SKM-1 treated with dmso at 0.1 percent for 144 hours (cell line): ENCODE measurements around the gene SLC38A6.
"Not testable (repeated sequence)": the region's sequence is repeated elsewhere in the genome, so short reads cannot be mapped to it uniquely, and the experiment has no call there.

Experiments
- DNase-seq: peaks from one replicate; lab custom pipeline; 2025; ENCODE audit not compliant: unreplicated experiment; lab: John Stamatoyannopoulos, UW

Gene SLC38A6

DNA sequence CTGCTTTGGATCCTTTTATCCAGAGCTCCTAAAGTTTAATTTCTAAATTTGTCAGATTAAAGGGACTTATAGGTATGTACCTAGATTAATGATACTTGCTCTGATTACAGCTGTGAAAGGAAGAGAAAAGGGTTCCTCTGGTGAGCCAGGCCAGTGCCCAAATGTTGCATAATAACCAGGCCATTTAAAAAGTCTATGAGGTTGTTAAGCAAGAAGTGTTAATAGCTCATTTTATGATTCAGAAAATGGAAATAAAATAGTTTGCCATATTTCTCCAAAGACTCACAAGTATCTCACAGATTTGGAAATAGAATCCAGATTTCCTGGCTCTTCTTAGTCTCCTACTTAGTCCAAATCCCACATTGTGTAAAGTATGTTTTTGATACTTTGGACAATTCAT is 67.6 kb downstream of the SLC38A6 start:
- DNase-seq, result no peak

DNA sequence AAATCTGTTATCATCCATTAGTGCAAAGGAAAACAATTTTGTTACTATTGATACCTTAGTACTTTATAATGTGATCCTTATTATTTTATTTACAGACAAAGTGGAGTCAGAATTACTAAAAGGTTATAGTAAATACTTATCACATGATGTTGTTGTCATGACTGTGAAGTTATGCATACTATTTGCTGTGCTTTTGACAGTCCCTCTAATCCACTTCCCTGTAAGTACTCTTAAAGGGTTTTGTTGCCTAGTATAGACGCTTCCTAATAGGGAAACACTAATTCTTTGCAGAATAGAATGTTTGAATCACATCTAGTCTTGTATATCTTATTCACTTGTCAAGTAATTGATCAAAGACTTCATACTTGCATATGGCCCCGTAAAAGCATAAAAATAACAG is 69.4 kb downstream of the SLC38A6 start:
- no peak for DNase-seq

DNA sequence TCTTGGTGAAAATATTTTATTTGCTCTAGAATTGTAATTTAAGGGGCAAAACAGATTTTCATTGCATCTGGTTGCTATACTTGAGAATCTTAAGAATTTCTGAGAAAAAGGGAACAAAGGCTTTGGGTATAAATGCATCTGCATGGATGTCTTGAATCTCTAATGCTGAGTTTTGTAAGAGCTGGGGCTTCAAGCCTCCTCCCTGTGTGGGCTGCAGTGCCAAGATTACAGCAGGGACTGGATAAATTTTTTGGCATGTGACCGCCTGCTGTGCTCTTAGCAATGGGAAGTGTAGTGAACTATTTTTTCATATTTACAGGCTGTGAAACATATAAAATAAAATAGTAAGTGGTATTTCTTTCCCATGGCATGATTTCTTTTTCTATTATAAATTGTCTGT is 70.0 kb downstream of the SLC38A6 start:
- no peak for DNase-seq

DNA sequence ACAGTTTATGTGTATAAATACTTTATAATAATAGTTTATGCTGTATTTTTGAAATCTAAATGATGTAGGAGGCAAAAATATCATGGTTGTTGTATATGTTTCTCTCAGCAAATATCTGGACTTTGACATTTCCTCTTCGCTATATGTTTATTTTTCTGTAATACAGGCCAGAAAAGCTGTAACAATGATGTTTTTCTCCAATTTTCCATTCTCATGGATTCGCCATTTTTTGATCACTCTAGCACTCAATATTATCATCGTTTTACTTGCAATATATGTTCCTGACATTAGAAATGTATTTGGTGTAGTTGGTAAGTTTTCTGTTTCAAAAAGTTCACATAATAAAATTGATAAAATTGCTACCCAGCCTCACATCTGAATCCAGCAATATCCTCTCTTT is 70.6 kb downstream of the SLC38A6 start:
- DNase-seq, result no peak

DNA sequence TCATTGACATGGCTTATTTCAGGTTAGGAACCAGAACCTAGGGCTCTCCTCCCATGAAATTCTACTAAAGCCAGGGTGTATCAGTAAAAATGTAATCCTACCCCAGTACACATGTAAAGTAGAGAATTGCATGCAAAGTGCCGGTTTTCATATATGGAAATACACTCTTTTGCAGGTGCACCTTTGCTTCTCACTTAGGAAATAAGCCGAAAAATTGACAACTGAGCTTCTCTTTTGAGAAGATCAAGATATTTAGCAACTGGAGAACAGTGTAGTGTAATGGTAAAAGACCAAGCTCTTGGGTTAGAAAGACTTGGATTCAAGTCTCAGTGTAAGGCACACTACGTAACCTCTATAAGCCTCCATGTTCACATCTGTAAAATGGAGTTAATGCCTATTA is 82.4 kb downstream of the SLC38A6 start:
- no peak for DNase-seq

DNA sequence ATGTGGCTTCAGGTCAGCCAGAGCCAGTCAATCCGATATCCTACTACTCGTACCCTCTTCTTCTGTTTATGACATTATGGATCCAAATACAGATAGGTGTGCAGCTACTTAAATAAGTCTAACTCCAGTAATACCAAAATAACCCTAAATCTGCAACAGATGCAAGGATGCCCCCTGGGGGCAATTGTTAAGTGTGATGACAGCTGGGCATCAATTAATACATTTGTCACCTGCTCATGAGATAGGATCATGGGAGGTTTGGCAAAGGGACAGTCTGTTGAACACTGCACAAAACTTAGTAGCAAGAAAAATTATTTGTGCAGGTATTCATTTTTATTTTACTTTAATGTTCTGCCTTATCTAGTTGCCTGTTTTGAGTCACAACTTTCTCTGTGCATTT is 83.2 kb downstream of the SLC38A6 start:
- no peak for DNase-seq

DNA sequence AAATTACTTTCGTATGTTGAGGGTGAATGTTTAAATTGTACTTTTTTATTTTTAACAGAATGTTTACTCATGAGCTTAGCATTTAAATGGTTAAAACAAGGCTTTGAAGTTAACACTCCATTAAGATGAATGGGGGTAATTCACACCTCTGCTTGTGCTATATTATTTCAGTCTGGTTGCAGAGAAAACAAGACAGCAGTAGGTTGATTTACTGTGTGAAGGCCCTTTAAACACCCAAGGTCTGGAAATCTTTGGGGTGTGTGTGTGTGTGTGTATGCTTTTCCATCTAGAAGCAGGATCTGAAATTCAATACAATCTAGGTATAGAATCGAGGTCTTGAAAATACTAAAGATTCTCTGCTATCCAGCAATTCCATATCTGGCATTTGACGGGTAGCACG is 83.8 kb downstream of the SLC38A6 start:
- DNase-seq, result no peak

DNA sequence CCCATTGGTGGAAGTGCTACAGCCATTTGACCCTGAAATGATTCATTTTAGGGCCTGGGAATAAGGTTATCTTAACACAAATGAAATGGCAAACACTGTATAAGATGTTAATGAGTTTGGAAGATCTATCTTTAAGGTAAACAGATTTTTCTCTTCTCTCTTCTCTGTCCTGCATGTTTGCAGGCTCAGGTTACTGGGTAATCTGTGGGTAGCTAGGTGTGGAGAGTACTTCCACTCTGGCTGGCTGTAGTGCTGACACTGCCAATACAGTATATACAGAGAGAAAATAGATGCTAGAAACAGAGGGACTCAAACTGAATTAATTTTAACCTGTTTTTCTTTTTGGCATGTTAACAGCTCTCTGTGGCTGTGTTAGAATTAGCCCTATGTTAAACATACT is 84.6 kb downstream of the SLC38A6 start:
- no peak for DNase-seq

DNA sequence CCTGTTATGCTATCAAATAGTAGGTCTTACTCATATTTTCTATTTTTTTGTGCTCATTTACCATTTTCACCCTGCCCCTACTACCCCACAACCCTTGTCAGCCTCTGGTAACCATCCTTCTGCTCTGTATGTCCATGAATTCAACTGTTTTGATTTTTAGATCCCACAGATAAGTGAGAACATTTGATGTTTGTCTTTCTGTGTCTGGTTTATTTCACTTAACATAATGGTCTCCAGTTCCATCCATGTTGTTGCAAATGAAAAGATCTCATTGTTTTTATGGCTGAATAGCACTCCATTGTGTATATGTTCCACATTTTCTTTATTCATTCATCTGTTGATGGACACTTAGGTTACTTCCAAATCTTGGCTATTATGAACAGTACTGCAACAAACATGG is 91.4 kb downstream of the SLC38A6 start:
- DNase-seq, result not testable (repeated sequence)

DNA sequence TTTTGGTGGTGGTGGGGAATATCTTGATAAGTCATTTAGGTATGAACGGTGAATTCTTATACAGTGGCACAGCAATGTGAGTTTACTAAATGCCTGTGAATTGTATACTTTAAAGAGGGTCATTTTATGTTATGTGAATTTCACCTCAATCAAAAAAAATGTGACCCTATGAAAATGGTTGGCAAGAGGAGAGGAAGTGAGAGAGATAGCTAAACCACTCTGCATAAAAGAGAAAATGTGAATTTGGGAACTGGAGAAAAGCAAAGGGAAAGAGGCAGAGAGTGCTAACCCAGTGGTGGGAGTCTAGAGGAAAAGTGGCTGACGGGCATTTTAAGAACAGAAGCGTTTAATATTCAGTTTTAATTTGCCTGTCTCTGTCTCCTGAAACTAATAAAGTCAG is 93.8 kb downstream of the SLC38A6 start:
- DNase-seq, result no peak

DNA sequence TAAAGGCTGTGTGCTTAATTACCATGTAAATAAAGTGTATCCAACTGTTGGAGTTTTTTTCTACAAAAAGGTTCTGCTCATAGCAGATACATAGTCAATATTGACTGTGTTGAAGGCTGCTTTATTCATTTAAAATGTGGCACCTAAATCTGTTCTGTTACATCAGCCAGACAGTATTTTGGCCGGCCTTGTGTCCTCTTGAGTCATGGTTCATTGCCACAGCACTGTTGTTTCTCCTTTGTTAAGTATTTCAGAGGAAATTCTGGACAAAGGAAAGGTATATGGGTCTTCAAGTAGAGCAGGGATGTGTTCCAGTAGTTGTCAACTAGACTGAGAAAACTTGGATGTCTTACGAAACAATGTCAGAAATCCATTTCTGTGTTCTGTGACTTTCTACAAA is 95.5 kb downstream of the SLC38A6 start:
- DNase-seq, result no peak

DNA sequence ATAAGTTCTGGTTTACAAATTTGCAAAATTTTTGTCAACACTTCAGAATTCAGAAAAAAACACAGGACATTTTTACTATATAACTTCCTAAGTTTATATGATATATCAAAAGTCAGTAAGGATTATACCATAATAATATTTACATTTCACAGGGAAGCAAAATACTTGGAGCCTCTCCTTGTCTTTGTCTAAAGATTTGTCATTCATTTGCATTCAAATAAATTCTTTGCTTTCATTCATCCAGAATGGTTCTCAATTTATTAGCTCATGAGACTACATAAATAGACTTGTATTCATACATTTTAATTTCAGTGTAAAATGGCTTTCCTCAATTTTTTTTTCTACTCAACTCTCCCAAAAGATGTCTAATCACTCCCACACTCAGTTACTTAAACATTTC is 96.4 kb downstream of the SLC38A6 start:
- no peak for DNase-seq

DNA sequence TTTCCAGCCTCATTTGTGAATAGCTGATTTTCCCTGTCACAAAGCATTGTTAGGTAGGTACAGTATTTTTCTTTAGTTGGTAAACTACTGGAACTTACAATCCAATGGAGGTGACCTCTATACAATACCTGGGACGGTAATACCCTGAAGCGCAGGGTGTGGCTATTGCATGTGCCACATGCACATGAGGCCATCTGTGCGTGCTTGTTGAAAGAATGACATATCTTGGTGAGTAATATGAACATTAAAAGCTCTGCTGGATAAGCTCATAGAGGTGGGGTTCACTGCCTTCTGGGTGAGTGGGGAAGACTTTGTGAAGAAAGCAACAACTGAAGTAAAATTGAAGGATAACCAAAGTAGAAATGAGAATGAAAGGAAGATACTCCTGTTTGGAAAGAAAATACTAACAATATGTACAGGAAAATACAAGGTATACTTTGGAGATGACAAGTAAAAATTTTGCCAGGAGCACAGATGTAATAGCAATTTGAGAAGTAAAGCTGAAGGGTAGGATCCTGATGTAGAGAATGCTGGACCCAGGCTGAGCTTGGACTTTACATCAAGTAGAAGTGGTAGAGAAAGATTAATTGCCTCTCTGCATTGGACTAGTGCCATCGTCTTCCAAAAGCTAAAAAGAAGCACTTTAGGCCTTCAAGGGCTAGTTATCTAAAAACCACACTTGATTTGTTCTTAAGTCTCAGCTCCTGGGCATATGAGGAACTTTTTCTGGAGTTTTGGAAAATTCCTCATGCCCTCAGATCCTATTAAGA is 97.1 kb downstream of the SLC38A6 start:
- DNase-seq, result no peak

DNA sequence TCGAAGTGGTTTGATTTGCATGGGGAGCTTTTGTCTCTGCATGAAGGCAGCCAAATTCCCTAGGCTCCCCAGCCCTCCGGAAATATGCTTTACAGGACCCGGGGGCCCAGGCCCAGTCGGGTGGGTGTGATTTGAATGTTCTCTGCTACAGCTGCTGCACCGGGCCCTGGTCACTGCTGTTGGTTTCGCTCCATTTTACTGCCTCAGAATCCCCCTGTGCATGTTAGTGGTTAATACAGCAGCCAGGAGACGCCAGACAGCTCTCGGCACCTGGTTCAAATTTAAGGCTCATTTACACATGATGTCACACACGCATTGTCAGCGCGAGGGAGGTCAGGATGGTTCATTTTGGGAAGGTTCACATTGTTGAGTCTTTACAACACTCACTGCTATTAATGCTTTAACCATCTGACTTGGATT is 99.6 kb downstream of the SLC38A6 start:
- DNase-seq, result no peak

DNA sequence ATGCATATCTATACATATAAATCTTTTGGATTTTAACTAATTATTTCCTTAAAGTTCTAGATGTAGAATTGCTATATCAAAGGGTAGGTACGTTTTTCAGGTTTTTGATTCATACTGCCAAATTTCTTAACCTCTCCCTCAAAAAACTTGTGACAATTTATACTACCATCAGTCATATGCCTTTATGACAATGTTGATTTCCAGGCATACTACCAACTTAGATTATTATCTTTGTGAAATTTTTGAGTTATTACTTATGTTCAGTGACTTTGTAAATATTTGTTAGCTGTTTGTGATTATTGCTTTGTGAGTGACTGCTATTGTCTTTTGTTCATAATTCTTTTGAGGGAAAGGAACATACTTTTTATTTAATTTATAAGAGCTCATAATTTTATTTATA is 107.0 kb downstream of the SLC38A6 start:
- DNase-seq, result no peak

DNA sequence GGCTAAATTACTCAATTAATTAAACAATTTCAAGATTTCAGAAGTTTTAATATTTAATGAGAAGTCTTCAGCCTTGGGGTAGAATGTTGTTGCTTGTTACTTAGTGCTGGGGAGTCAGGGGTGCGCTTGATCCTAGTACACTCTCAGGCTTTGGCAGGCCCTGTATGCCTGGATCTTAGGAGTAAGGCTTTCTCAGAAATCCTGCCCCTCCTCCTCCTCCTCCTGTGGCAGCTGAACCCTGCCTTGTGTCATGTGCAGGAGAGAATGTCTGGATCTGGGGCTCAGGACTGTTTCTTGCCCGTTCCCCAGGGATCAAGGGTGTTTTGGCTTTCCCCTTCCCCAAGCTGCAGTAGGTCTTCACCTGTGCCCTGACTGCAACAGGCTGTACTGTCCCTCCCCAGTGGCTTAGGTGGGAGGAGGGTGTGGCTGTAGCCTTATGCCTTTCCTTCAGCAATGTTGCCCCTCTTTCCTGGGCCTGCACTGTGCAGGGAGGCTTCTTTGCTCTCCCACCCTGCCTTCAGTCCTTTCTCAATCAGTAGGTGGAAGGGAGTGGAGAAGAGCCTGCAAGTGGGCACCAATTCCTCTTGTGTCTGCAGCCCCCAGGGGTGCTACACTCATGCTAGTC is 108.2 kb downstream of the SLC38A6 start:
- DNase-seq, result no peak

DNA sequence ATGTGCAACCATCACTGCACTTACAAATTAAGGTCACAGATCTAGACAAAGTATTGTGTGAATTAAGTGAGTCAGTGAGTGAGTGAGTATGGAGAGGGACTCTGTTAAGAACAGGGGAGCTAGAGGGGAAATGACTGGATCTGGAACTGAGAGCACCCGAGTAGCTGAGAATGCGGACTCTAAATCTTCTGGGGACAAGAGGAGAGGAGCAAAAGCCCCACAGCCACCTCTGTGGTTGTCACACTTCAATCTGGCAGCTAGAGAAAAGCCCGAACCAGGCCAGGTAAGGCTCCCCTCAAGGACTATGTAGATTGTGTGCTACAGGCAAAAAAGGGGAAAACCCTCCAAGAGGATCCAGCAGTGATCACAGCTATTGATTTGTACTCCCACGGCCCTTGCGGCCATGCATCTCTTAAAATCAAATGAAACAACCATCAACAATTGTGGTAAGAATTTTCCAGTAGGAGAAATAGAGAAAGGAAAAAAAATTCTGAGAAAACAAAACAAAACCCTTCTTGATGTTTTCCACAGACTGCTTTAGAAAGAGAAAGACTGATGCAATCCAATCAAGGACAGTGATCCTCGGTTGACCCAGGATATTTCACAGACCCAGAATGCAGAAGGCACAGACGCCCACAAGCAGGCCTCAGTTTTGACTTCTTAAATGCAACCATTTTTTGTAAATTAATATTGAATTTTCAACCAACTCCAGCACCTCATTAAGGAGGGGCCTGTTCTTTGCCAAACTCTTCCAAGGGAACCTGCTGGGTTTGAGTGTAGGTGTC is 109.6 kb downstream of the SLC38A6 start:
- no peak for DNase-seq

DNA sequence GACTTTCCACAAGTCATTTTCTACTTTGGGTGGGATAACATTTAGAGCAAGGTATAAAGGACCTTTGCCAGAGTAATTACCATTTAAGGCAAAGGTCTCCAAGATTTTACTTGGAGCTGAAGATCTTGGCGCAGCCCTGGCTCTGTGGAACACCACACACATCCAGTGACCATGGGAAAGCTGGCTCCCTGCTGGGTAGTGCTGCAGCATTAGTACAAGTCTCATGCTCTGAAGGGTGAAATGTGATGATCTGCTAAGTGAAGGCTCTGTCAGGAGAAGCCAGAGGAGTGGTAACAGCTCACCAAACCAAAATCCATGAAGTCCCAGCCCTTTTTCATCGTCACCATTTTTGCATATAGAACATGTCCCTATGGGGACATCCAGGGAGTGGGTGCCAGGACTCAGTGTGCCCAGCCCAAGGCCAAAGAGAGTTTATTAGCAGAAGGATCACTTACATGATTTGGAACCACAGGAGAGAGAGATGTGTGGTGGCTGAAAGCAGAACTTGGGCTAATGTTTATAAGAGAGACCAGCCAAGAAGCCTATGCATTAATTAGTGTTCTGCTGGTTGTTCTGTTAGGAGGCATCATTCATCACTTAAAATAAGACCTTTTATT is 110.7 kb downstream of the SLC38A6 start:
- DNase-seq, result no peak

DNA sequence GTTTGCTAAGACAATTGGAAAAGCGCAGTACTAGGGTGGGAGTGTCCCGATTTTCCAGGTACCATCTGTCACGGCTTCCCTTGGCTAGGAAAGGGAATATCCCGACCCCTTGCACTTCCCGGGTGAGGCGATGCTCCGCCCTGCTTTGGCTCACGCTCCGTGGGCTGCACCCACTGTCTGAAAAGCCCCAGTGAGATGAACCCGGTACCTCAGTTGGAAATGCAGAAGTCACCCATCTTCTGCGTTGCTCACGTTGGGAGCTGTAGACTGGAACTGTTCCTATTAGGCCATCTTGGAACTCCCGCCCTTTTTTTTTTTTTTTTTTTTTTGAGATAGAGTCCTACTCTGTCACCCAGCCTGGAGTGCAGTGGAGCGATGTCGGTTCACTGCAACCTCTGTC is 117.1 kb downstream of the SLC38A6 start:
- not testable (repeated sequence) for DNase-seq

DNA sequence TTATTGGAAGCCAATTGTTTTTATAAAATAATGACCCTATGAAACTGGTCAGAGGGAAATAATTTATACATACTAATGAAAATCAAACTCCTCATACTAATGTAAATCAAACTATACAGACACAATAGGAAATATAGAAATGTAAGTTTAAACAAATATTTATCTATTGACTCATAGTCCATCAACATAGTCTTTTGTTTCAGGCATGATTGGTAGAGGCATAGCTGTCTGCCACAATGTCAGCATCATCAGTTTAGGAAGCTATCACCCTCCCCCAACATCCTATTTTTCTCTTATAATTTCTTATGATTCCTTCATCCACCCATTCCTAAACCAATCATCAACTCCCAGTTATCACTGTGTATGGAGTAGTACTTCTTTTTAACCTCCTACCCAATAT is 117.7 kb downstream of the SLC38A6 start:
- DNase-seq, result no peak

DNA sequence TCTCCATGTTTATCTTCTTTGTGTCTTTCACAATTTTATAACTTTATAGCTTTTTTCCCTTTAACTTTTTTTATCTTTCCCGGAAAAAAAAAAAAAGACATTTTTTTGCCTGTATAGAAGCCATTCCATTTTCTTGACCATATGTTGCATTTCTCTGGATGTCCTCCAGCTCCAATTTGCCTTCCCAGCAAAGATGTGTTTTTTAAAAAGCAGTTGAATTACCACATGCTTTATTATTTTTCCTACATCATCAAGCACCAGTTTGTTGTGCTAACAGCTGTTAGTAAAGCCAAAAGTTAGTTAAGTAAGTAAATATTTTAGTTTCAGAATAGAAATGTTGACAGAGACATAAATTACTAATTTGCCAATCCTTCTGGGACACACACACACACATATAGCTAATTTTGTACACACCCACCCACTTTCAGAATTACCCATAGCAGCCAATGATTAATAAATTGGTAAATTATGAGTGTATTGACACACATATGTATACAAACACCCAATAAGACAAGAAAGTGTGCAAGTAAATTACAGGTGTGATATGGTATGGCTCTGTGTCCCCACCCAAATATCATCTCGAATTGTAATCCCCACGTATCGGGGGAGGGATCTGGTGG is 118.3 kb downstream of the SLC38A6 start:
- no peak for DNase-seq
